Erythroblast (primary cell): ENCODE results near the gene ST8SIA5.

Experiments
- GATA1 ChIP-seq: IDR thresholded peaks from 2 replicates; pipeline ENCODE4 v1.6.1; 2011; ENCODE audit warnings: low read depth, mild to moderate bottlenecking, control low read depth, low read length, moderate library complexity
- POLR2A ChIP-seq: IDR thresholded peaks from 2 replicates; pipeline ENCODE4 v1.6.1; 2011; ENCODE audit warnings: mild to moderate bottlenecking, low read length

DNA sequence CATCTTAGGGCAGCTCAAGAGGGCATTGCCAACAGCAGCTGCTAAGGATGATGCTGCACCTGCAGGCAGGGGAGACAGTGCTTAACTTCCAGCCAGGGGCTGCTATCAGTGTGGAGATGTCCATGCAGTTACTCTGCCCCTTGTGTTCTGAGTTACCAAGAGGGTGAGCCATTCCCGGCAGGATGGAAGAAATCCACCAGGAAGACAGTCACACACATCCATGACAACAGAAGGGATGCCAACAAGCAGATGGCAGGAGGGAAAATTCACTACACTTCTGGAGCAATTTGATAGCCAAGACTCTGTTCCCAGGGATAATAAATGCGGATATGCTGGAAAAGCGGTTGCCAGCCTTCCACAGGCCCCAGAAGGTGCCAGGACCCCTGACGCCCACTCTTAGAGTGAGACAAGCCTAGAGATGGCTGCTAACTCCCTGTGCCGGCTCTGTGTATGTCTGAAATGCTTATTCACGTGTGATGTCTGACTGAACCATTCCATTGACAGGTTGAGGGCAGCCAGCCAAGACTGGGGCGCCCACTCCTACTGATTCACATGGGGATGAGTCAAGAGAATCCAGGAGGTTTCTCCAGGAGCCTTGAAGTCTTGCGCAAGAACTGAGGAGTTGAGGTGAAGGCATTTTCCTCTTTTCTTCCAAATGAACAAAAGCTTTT lies 124.3 kb downstream of the ST8SIA5 start:
- TF ChIP-seq POLR2A (no peak), GATA1 (no peak)
